Panc1 (cell line): ENCODE measurements around the gene BRD9. TPM values are rescaled to one million over a fixed set of nuclear protein-coding genes. Genes with fewer than 3 reads are reported as not detected.

Source experiments
- ATAC-seq: fragments of 200-7000 bp; cut with Tn5 transposase; 2 replicates; pipeline ENCODE4 v1.9.1; 2020; ENCODE audit warnings: mild to moderate bottlenecking, moderate library complexity
- BruUV-seq: library from RNA; stranded (reverse); fragments of 400-500 nt; replicated peaks from 2 replicates; lab custom pipeline; 2021; lab: Mats Ljungman, UMichigan
- CTCF ChIA-PET: fragments of 300-600 bp; sonication (Branson Sonifier 250); formaldehyde crosslinking; loops from one replicate; lab custom pipeline; 2022; ENCODE audit warnings: antibody characterized with exemption; lab: Charles Lee
- POLR2A ChIA-PET: fragments of 300-600 bp; sonication (Branson Sonifier 250); formaldehyde crosslinking; loops from one replicate; lab custom pipeline; 2022; ENCODE audit warnings: antibody characterized with exemption; lab: Charles Lee
- DNase-seq: peaks from one replicate; pipeline ENCODE4 v3.0.0-alpha.2; 2010; ENCODE audit warnings: low read depth, low spot score
- H3K27ac ChIP-seq: 2 replicates; pipeline ENCODE4 v1.5.1; 2011; ENCODE audit warnings: mild to moderate bottlenecking, low read length, inconsistent platforms
- H3K27me3 ChIP-seq: fragments of 200-500 bp; sonication (Bioruptor generic); 2 replicates; pipeline ENCODE4 v1.6.0; 2014; ENCODE audit warnings: low read length, inconsistent platforms; ENCODE audit not compliant: control insufficient read depth, insufficient read depth
- H3K36me3 ChIP-seq: fragments of 200-500 bp; sonication (Bioruptor generic); 2 replicates; pipeline ENCODE4 v1.5.1; 2014; ENCODE audit warnings: inconsistent platforms, mild to moderate bottlenecking, low read length, moderate library complexity; ENCODE audit not compliant: control insufficient read depth, insufficient read depth
- H3K4me1 ChIP-seq: 2 replicates; pipeline ENCODE4 v1.5.1; 2011; ENCODE audit warnings: inconsistent platforms, mild to moderate bottlenecking, low read length, moderate library complexity; ENCODE audit not compliant: control insufficient read depth, insufficient read depth
- H3K4me3 ChIP-seq, 2 experiments: 2 replicates each; pipeline ENCODE4 v1.5.1; 2011 to 2012; ENCODE audit warnings: low read depth in 2 of 2, low read length in 2 of 2, mild to moderate bottlenecking in 2 of 2, inconsistent platforms in 1 of 2, moderate library complexity in 1 of 2
- H3K9me3 ChIP-seq: fragments of 200-500 bp; sonication (Bioruptor generic); 2 replicates; pipeline ENCODE4 v1.5.1; 2014; ENCODE audit warnings: low read depth, mild to moderate bottlenecking, inconsistent platforms, low read length, moderate library complexity; ENCODE audit not compliant: control insufficient read depth, insufficient read depth
- CTCF ChIP-seq: fragments of 450-650 bp; IDR thresholded peaks from 2 replicates; pipeline ENCODE4 v1.5.1; 2017; ENCODE audit warnings: mild to moderate bottlenecking
- POLR2AphosphoS5 ChIP-seq: IDR thresholded peaks from 2 replicates; pipeline ENCODE4 v1.6.1; 2012; ENCODE audit warnings: mild to moderate bottlenecking, low read depth, low read length, moderate library complexity
- SIN3A ChIP-seq: IDR thresholded peaks from 2 replicates; pipeline ENCODE4 v1.6.1; 2012; ENCODE audit warnings: low read depth, mild to moderate bottlenecking, low read length, moderate library complexity, borderline replicate concordance; ENCODE audit not compliant: insufficient read depth
- TCF7L2 ChIP-seq: IDR thresholded peaks from 2 replicates; pipeline ENCODE4 v1.6.1; 2011; ENCODE audit warnings: mild to moderate bottlenecking, low read depth, low read length, inconsistent platforms
- in situ Hi-C: cut with HindIII; loops from 2 replicates; pipeline ENCODE4 v1.10.0; 2016; ENCODE audit warnings: low sequenced_read_pairs, low pct_unique_long_range_greater_than_20kb
- intact Hi-C: fragments of 100-400 bp; cut with micrococcal nuclease; formaldehyde crosslinking; loops from one replicate; pipeline ENCODE4 v1.10.0; 2022; ENCODE audit not compliant: unreplicated experiment
- total RNA-seq: library from RNA; stranded (reverse); gene quantifications from one replicate; pipeline ENCODE4 v1.2.1, GENCODE V29; 2021; ENCODE audit not compliant: unreplicated experiment
- TF ChIP-seq, protein P1 (sequence below), 2 experiments: IDR thresholded peaks; 2 replicates each; pipeline ENCODE4 v1.6.1; 2011 to 2012; ENCODE audit warnings: low read depth in 2 of 2, control low read depth in 1 of 2, low read length in 1 of 2, mild to moderate bottlenecking in 1 of 2, moderate library complexity in 1 of 2; ENCODE audit not compliant: insufficient read depth in 1 of 2

BRD9 gene
- total RNA-seq, 1 experiment from 2014 or later = 64.3 TPM

- no peak for ATAC-seq
- Histone ChIP-seq H3K27me3 (no peaks in the 10 kb centered on the region; the same call in 1 of the 2 replicates), H3K4me1 (peaks cover 8% of the 10 kb centered on the region; the same call in 1 of the 2 replicates), H3K27ac (no peak overlapping the region), H3K36me3 (no peaks in the 10 kb centered on the region), H3K4me3 (no peak overlapping the region), H3K9me3 (no peaks in the 10 kb centered on the region)
- ChIA-PET POLR2A (no interaction called here), CTCF (no interaction called here)
- BruUV-seq = no TSS peak
- in situ Hi-C loops (no loop called here), intact Hi-C loops (no loop called here)
- DNase-seq = no peak
- TF ChIP-seq, protein P1, sequence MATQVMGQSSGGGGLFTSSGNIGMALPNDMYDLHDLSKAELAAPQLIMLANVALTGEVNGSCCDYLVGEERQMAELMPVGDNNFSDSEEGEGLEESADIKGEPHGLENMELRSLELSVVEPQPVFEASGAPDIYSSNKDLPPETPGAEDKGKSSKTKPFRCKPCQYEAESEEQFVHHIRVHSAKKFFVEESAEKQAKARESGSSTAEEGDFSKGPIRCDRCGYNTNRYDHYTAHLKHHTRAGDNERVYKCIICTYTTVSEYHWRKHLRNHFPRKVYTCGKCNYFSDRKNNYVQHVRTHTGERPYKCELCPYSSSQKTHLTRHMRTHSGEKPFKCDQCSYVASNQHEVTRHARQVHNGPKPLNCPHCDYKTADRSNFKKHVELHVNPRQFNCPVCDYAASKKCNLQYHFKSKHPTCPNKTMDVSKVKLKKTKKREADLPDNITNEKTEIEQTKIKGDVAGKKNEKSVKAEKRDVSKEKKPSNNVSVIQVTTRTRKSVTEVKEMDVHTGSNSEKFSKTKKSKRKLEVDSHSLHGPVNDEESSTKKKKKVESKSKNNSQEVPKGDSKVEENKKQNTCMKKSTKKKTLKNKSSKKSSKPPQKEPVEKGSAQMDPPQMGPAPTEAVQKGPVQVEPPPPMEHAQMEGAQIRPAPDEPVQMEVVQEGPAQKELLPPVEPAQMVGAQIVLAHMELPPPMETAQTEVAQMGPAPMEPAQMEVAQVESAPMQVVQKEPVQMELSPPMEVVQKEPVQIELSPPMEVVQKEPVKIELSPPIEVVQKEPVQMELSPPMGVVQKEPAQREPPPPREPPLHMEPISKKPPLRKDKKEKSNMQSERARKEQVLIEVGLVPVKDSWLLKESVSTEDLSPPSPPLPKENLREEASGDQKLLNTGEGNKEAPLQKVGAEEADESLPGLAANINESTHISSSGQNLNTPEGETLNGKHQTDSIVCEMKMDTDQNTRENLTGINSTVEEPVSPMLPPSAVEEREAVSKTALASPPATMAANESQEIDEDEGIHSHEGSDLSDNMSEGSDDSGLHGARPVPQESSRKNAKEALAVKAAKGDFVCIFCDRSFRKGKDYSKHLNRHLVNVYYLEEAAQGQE (IDR thresholded peaks at IDR 0.05; ENCODE audit: insufficient read depth in 1 of 2, low read depth in 2 of 2, low read length in 1 of 2) = no peak
- no peak for TF ChIP-seq TCF7L2
- no peak for TF ChIP-seq SIN3A
- TF ChIP-seq POLR2AphosphoS5 = no peak
- TF ChIP-seq CTCF = no peak
Measured at GRCh38 chr5:939368-939767, 46.8 kb upstream of the BRD9 start.

DNA sequence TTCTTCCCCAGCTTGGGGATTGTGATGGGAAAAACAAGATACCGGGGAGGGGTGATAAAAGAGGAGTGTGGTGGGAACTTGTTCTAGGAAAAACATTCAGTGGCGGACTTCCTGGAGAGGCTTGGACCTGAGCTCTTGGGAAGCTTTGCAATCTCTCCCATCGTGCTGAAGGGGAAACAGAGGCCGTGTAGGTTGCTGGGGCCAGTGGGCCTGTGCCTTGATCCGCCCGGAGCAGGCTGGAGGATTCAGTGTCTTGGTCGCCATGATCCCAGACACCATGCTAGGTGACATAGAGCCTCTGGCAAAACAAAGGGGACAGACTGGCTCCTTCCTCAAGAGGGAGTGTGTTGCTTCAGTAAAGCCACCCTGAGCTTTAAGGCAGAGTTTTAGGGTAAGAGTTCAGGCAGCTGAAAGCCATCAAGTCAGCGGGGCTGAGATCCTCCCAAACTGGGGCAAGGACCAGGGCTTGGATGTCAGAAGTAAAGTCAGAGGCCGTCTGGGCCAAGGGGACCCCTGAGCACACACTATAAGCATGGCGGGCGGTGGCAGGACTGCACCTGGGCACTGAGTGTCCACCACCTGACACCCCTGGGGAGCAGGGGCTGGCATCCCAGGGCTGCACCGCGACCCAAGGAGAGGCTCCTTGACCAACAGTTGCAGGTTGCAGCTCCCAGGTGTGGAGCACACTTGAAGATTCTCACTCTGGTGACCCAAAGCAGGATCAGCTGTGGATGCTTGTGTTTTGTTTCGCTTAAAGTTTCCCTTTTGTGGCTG, 44.7 kb upstream of the BRD9 start:
- CTCF ChIA-PET = no interaction called here
- H3K4me1 ChIP-seq = no peaks in the 10 kb centered on the region
- no peak overlapping the region for H3K4me3 ChIP-seq
- no TSS peak for BruUV-seq
- TF ChIP-seq CTCF (no peak), TCF7L2 (no peak), POLR2AphosphoS5 (no peak), SIN3A (no peak)
- TF ChIP-seq, protein P1 (IDR thresholded peaks at IDR 0.05; ENCODE audit: insufficient read depth in 1 of 2, low read depth in 2 of 2, low read length in 1 of 2) = no peak
- in situ Hi-C loops (no loop called here), intact Hi-C loops (no loop called here)
- POLR2A ChIA-PET = no interaction called here
- no peaks in the 10 kb centered on the region for H3K36me3 ChIP-seq
- no peaks in the 10 kb centered on the region for H3K9me3 ChIP-seq
- DNase-seq (no peak), ATAC-seq (peak; percentile 54; the same call in 1 of the 2 replicates)
- peak overlapping the region; percentile 19; the same call in 1 of the 2 replicates for H3K27ac ChIP-seq
- H3K27me3 ChIP-seq = no peaks in the 10 kb centered on the region; the same call in 1 of the 2 replicates
